GM18951 (cell line): Measurements from ENCODE around the gene TGFBR1.

Source experiments
- POLR2A ChIP-seq: IDR thresholded peaks from 4 replicates; pipeline ENCODE4 v1.6.1; 2011; ENCODE audit warnings: mild to moderate bottlenecking; ENCODE audit not compliant: insufficient read length, insufficient read depth; ENCODE audit errors: extremely low read depth
- in situ Hi-C: fragments of 300-500 bp; cut with MboI; formaldehyde crosslinking; loops from one replicate; pipeline ENCODE4 v1.12.0; 2022; ENCODE audit warnings: low sequenced_read_pairs, mixed read lengths, inconsistent platforms; ENCODE audit not compliant: unreplicated experiment

TGFBR1 gene

GRCh38 chr9:99119976-99120655 is 15.2 kb downstream of the TGFBR1 start:
- TF ChIP-seq POLR2A: no peak
- in situ Hi-C loops: no loop called here

- no peak for TF ChIP-seq POLR2A
These were observed 16.7 kb downstream of the TGFBR1 start for GRCh38 chr9:99121604-99122003.

GRCh38 chr9:99124534-99125255 is 19.8 kb downstream of the TGFBR1 start:
- no peak for TF ChIP-seq POLR2A
- in situ Hi-C loops: loop anchor here (25.0 kb wide), 1 partner anchor 262 kb away; no protein-coding TSS in a partner anchor

More at GRCh38 chr9:99121604-99122003, 16.7 kb downstream of the TGFBR1 start:
- in situ Hi-C loops: no loop called here

GRCh38 chr9:99125446-99125845 is 20.5 kb downstream of the TGFBR1 start:
- in situ Hi-C loops: loop anchor here (25.0 kb wide), 1 partner anchor 263 kb away; no protein-coding TSS in a partner anchor
- no peak for TF ChIP-seq POLR2A

GRCh38 chr9:99126312-99126711 is 21.4 kb downstream of the TGFBR1 start:
- in situ Hi-C loops: loop anchor here (25.0 kb wide), 1 partner anchor 264 kb away; no protein-coding TSS in a partner anchor
- no peak for TF ChIP-seq POLR2A

GRCh38 chr9:99127356-99128132 is 22.6 kb downstream of the TGFBR1 start:
- TF ChIP-seq POLR2A: no peak
- in situ Hi-C loops: loop anchor here (25.0 kb wide), 1 partner anchor 265 kb away; no protein-coding TSS in a partner anchor

- in situ Hi-C loops: loop anchor here (25.0 kb wide), 1 partner anchor 266 kb away; no protein-coding TSS in a partner anchor
- TF ChIP-seq POLR2A: no peak
These were observed 23.2 kb downstream of the TGFBR1 start for GRCh38 chr9:99128133-99128406.

- TF ChIP-seq POLR2A: no peak
- in situ Hi-C loops: loop anchor here (25.0 kb wide), 1 partner anchor 267 kb away; no protein-coding TSS in a partner anchor
These were observed 24.2 kb downstream of the TGFBR1 start for GRCh38 chr9:99129091-99129490.

- in situ Hi-C loops: loop anchor here (10.0 to 25.0 kb wide), 2 partner anchors 135 to 268 kb away; no protein-coding TSS in a partner anchor
- TF ChIP-seq POLR2A: no peak
These were observed 25.2 kb downstream of the TGFBR1 start for GRCh38 chr9:99130069-99130468.

- in situ Hi-C loops: loop anchor here (10.0 to 25.0 kb wide), 2 partner anchors 138 to 271 kb away; no protein-coding TSS in a partner anchor
- TF ChIP-seq POLR2A: no peak
These were observed 28.2 kb downstream of the TGFBR1 start for GRCh38 chr9:99133145-99133544.

- in situ Hi-C loops: loop anchor here (10.0 to 25.0 kb wide), 2 partner anchors 140 to 273 kb away; no protein-coding TSS in a partner anchor
- no peak for TF ChIP-seq POLR2A
These were observed 30.0 kb downstream of the TGFBR1 start for GRCh38 chr9:99134893-99135341.

- no peak for TF ChIP-seq POLR2A
- in situ Hi-C loops: loop anchor here (10.0 to 25.0 kb wide), 2 partner anchors 141 to 273 kb away; no protein-coding TSS in a partner anchor
These were observed 30.5 kb downstream of the TGFBR1 start for GRCh38 chr9:99135456-99135855.

- in situ Hi-C loops: loop anchor here (10.0 to 25.0 kb wide), 2 partner anchors 142 to 275 kb away; no protein-coding TSS in a partner anchor
- TF ChIP-seq POLR2A: no peak
These were observed 32.3 kb downstream of the TGFBR1 start for GRCh38 chr9:99137225-99137624.
